ENCODE data around the gene LSAMP. TPM values are rescaled to one million over a fixed set of nuclear protein-coding genes. Genes with fewer than 3 reads are reported as not detected.

Gene LSAMP
- total RNA-seq, 1 donor from 2014 or later = 30.1 TPM

GRCh38 chr3:116265976-116266584 is 179.2 kb downstream of the LSAMP start:
- Mint-ChIP-seq H3K27me3 (ENCODE audit: low read depth) (no peaks in the 10 kb centered on the region), H3K4me1 (peaks cover 24% of the 10 kb centered on the region), H3K27ac (no peak overlapping the region), H3K36me3 (no peaks in the 10 kb centered on the region), H3K4me3 (no peak overlapping the region), H3K9me3 (no peaks in the 10 kb centered on the region)
- DNase-seq (ENCODE audit: low spot score in 2 of 2, unreplicated experiment in 2 of 2) = no peak
- no peak for TF ChIP-seq CTCF (IDR thresholded peaks at IDR 0.05; ENCODE audit: unreplicated experiment)

DNA sequence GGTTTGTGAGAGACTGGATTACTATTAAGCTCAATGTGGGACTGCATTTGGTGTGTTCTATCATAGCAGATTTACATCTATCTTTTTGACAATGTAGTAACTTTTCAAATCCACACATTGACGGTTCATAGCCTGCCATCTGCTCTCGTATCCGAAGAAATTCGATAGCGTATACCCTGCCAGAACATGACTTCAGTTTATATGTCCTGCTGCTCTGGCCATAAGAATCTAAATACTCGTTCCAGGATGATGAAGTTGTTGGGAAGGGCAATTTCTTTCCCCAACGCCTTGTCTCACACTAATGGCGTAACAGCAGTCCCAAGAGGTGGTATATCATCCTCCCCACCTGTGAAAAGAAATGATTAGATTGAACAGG is 180.0 kb downstream of the LSAMP start:
- Mint-ChIP-seq H3K27me3 (ENCODE audit: low read depth) (no peaks in the 10 kb centered on the region), H3K36me3 (no peaks in the 10 kb centered on the region), H3K27ac (no peak overlapping the region), H3K9me3 (no peaks in the 10 kb centered on the region), H3K4me1 (peaks cover 21% of the 10 kb centered on the region), H3K4me3 (no peak overlapping the region)
- TF ChIP-seq CTCF (IDR thresholded peaks at IDR 0.05; ENCODE audit: unreplicated experiment) = no peak
- no peak for DNase-seq (ENCODE audit: low spot score in 2 of 2, unreplicated experiment in 2 of 2)

- H3K27me3 Mint-ChIP-seq (ENCODE audit: low read depth) = peaks cover 2% of the 10 kb centered on the region
- TF ChIP-seq CTCF (IDR thresholded peaks at IDR 0.05; ENCODE audit: unreplicated experiment) = no peak
- no peaks in the 10 kb centered on the region for H3K9me3 Mint-ChIP-seq
- no peak for DNase-seq (ENCODE audit: low spot score in 2 of 2, unreplicated experiment in 2 of 2)
- H3K4me3 Mint-ChIP-seq = no peak overlapping the region
- peaks cover 23% of the 10 kb centered on the region for H3K4me1 Mint-ChIP-seq
- no peaks in the 10 kb centered on the region for H3K36me3 Mint-ChIP-seq
- no peak overlapping the region for H3K27ac Mint-ChIP-seq
Observed at GRCh38 chr3:116264546-116265319, 180.6 kb downstream of the LSAMP start.

DNA sequence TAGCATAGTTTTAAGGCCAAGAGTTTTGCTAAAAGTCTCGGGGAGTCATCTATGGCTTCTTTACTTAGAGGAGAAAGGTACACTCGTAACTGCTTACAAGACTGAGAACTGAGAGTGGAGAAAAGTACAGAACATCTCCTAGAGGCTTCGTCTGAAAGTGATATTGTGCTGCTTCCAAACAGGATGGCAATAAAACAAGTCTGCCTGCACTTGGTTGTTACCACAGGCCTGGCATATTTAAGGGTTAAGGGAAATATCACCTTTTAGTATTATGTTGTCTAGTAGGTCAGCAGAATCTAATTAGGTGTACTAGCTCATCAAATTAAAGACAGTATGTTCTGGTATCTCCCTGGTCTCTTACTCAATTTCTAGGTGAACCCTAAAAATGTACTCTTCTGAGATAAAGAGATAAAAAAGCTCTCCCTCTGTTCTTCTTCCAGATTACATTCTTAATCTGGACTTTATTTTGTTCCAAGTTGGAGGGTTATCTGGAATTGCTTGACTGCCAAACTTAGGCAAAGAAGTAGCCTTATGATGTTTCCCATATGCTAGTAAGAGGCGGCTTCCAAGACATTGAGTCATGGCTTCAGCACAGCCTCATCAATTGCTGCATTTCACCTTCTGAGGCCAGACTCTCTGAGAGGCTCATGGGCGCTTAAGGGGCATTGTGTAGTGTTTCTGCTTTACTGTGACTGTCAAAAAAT is 181.3 kb downstream of the LSAMP start:
- H3K9me3 Mint-ChIP-seq = no peaks in the 10 kb centered on the region
- DNase-seq (ENCODE audit: low spot score in 2 of 2, unreplicated experiment in 2 of 2) = no peak
- peaks cover 23% of the 10 kb centered on the region for H3K4me1 Mint-ChIP-seq
- no peak overlapping the region for H3K4me3 Mint-ChIP-seq
- H3K36me3 Mint-ChIP-seq = no peaks in the 10 kb centered on the region
- TF ChIP-seq CTCF (IDR thresholded peaks at IDR 0.05; ENCODE audit: unreplicated experiment) = no peak
- H3K27me3 Mint-ChIP-seq (ENCODE audit: low read depth) = peaks cover 3% of the 10 kb centered on the region
- no peak overlapping the region for H3K27ac Mint-ChIP-seq

DNA sequence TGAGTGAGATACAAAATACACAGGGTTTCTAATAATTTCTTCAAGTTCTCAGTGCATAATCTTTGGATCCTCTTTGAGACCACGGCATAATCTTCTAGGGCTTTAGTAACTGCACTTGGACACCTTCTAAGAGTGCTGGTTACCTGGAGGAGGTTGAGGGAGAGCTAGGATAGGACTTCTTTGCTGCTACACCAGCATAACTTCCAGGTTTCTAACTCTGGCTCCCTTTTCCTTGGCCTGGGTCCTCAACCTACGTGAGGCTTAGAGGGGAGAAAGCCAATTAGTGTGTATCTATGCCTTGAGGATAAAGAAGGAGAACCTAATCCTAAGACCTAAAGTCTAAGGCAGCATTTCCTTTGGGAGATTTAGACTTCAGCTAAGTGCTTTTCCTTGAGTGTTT is 184.8 kb downstream of the LSAMP start:
- Mint-ChIP-seq H3K27ac (no peak overlapping the region), H3K4me3 (no peak overlapping the region), H3K9me3 (no peaks in the 10 kb centered on the region), H3K4me1 (peaks cover 25% of the 10 kb centered on the region), H3K36me3 (no peaks in the 10 kb centered on the region), H3K27me3 (ENCODE audit: low read depth) (peaks cover 6% of the 10 kb centered on the region)
- TF ChIP-seq CTCF (IDR thresholded peaks at IDR 0.05; ENCODE audit: unreplicated experiment) = no peak
- DNase-seq (ENCODE audit: low spot score in 2 of 2, unreplicated experiment in 2 of 2) = no peak
